GM12878 (cell line): ENCODE measurements around the gene UAP1L1. TPM values are rescaled to one million over a fixed set of nuclear protein-coding genes. Genes with fewer than 3 reads are reported as not detected.

Experiments used
- ATAC-seq: fragments of 200-7000 bp; cut with Tn5 transposase; 3 replicates; pipeline ENCODE4 v1.9.1; 2020; ENCODE audit warnings: mild to moderate bottlenecking, moderate library complexity
- BruUV-seq: library from RNA; stranded (reverse); fragments of 400-500 nt; replicated peaks from 2 replicates; lab custom pipeline; 2021; lab: Mats Ljungman, UMichigan
- CTCF ChIA-PET: fragments of 300-600 bp; sonication (Branson Sonifier 250); formaldehyde crosslinking; extraction: SDS; loops from one replicate; lab custom pipeline; 2021; ENCODE audit warnings: inconsistent platforms; lab: Yijun Ruan, JAX
- POLR2A ChIA-PET: fragments of 350-600 bp; formaldehyde crosslinking; extraction: SDS; loops from one replicate; lab custom pipeline; 2021; ENCODE audit warnings: inconsistent platforms; lab: Charles Lee
- RAD21 ChIA-PET: fragments of 300-600 bp; sonication (Branson Sonifier 250); formaldehyde crosslinking; loops from one replicate; lab custom pipeline; 2023; ENCODE audit warnings: antibody characterized with exemption; ENCODE audit not compliant: unreplicated experiment; lab: Charles Lee
- SMC1A ChIA-PET: fragments of 300-600 bp; sonication (Branson Sonifier 250); formaldehyde crosslinking; loops from one replicate; lab custom pipeline; 2023; ENCODE audit not compliant: unreplicated experiment, uncharacterized antibody; lab: Charles Lee
- DNase-seq: peaks from one replicate; pipeline ENCODE4 v3.0.0-alpha.2; 2011; ENCODE audit warnings: low read depth, low spot score
- FAIRE-seq: peaks from 3 replicates; lab custom pipeline; 2011; peaks lifted over from hg19 to GRCh38; lab: Jason Lieb, UNC
- H2AFZ ChIP-seq: 2 replicates; pipeline ENCODE4 v1.6.0; 2011; ENCODE audit warnings: low read depth, low read length, control low read depth; ENCODE audit not compliant: control insufficient read depth
- H3K27ac ChIP-seq: 2 replicates; pipeline ENCODE4 v1.5.1; 2011; ENCODE audit warnings: control low read depth; ENCODE audit not compliant: control insufficient read depth, insufficient read depth
- H3K27me3 ChIP-seq, 2 experiments: replicated peaks in 1 of 2; 2 replicates each; pipeline versions ENCODE4 v1.6.0 to v1.6.1; 2011; ENCODE audit warnings: low read length in 1 of 2; ENCODE audit not compliant: control insufficient read depth in 2 of 2, insufficient read depth in 2 of 2
- H3K36me3 ChIP-seq, 2 experiments: 2 replicates each; pipeline ENCODE4 v1.5.1; 2011; ENCODE audit warnings: low read length in 1 of 2; ENCODE audit not compliant: control insufficient read depth in 2 of 2, insufficient read depth in 2 of 2
- H3K4me1 ChIP-seq: 2 replicates; pipeline ENCODE4 v1.6.1; 2011; ENCODE audit warnings: mild to moderate bottlenecking, low read length, moderate library complexity, mixed read lengths; ENCODE audit not compliant: control insufficient read depth, insufficient read depth
- H3K4me2 ChIP-seq: 2 replicates; pipeline ENCODE4 v1.6.0; 2011; ENCODE audit warnings: control low read depth; ENCODE audit not compliant: control insufficient read depth, insufficient read depth
- H3K4me3 ChIP-seq: fragments of 200-600 bp; sonication (generic); 2 replicates; pipeline ENCODE4 v1.5.1; 2016
- H3K79me2 ChIP-seq: 2 replicates; pipeline ENCODE4 v1.6.0; 2011; ENCODE audit warnings: low read length; ENCODE audit not compliant: control insufficient read depth, insufficient read depth
- H3K9ac ChIP-seq: 2 replicates; pipeline ENCODE4 v1.8.0; 2011; ENCODE audit warnings: low read length, control low read depth, mixed read lengths; ENCODE audit not compliant: control insufficient read depth, insufficient read depth
- H3K9me3 ChIP-seq: replicated peaks from 3 replicates; pipeline ENCODE4 v1.5.1; 2011; ENCODE audit warnings: mild to moderate bottlenecking, low read length; ENCODE audit not compliant: control insufficient read depth, insufficient read depth
- H4K20me1 ChIP-seq: 2 replicates; pipeline ENCODE4 v1.6.0; 2011; ENCODE audit not compliant: control insufficient read depth, insufficient read depth
- CBX3 ChIP-seq: fragments of 200-600 bp; sonication (generic); IDR thresholded peaks from 2 replicates; pipeline ENCODE4 v1.6.1; 2016; ENCODE audit warnings: low read depth, borderline replicate concordance
- CHD4 ChIP-seq: fragments of 200-600 bp; sonication (generic); IDR thresholded peaks from 2 replicates; pipeline ENCODE4 v1.6.1; 2016; ENCODE audit warnings: mild to moderate bottlenecking
- E2F4 ChIP-seq: IDR thresholded peaks from 2 replicates; pipeline ENCODE4 v1.6.1; 2012; ENCODE audit warnings: low read depth, low read length, improper control_type of control experiment
- ETV6 ChIP-seq, 2 experiments: fragments of 450-650 bp in 1 of 2; IDR thresholded peaks in 1 of 2; conservative IDR thresholded peaks in 1 of 2; 2 replicates each; pipeline ENCODE4 v1.6.1; 2014; ENCODE audit warnings: antibody characterized with exemption in 1 of 2, borderline replicate concordance in 1 of 2, low read depth in 1 of 2, mild to moderate bottlenecking in 1 of 2, moderate library complexity in 1 of 2
- LARP7 ChIP-seq: fragments of 450-650 bp; IDR thresholded peaks from 2 replicates; pipeline ENCODE4 v1.6.1; 2017; ENCODE audit warnings: mild to moderate bottlenecking
- MTA2 ChIP-seq: fragments of 450-650 bp; IDR thresholded peaks from 2 replicates; pipeline ENCODE4 v1.6.1; 2016; ENCODE audit warnings: low read depth, mild to moderate bottlenecking, moderate library complexity
- MTA3 ChIP-seq: IDR thresholded peaks from 2 replicates; pipeline ENCODE4 v1.6.1; 2012; ENCODE audit warnings: low read length, inconsistent platforms, borderline replicate concordance
- PML ChIP-seq: IDR thresholded peaks from 2 replicates; pipeline ENCODE4 v1.6.1; 2012; ENCODE audit warnings: low read length, inconsistent platforms
- POU2F2 ChIP-seq: IDR thresholded peaks from 3 replicates; pipeline ENCODE4 v1.6.1; 2011; ENCODE audit warnings: low read depth, mild to moderate bottlenecking, low read length, borderline replicate concordance
- RBBP5 ChIP-seq: fragments of 200-600 bp; sonication (generic); conservative IDR thresholded peaks from 2 replicates; pipeline ENCODE4 v1.6.1; 2016
- SMARCA5 ChIP-seq: fragments of 450-650 bp; IDR thresholded peaks from 2 replicates; pipeline ENCODE4 v1.6.1; 2017; ENCODE audit warnings: mild to moderate bottlenecking
- TARDBP ChIP-seq: IDR thresholded peaks from 2 replicates; pipeline ENCODE4 v1.6.1; 2016; ENCODE audit warnings: borderline replicate concordance
- ZNF687 ChIP-seq: fragments of 450-650 bp; IDR thresholded peaks from 2 replicates; pipeline ENCODE4 v1.6.1; 2017; ENCODE audit warnings: mild to moderate bottlenecking, moderate library complexity
- WGBS: methylation state at CpG from one replicate; pipeline ENCODE4 v1.1.6; 2016; ENCODE audit warnings: low lambda C conversion rate; ENCODE audit not compliant: insufficient replicate concordance, insufficient coverage; ENCODE audit errors: missing lambda C conversion rate; 5-methylcytosine and 5-hydroxymethylcytosine counted together
- in situ Hi-C: fragments of 300-500 bp; cut with MboI; formaldehyde crosslinking; loops from 9 replicates; pipeline ENCODE4 v1.14.3; 2018; ENCODE audit warnings: mixed read lengths
- intact Hi-C: fragments of 100-400 bp; cut with micrococcal nuclease; formaldehyde crosslinking; loops from one replicate; pipeline ENCODE4 v1.14.2; 2022; ENCODE audit not compliant: unreplicated experiment
- polyA plus RNA-seq, 11 experiments: library from polyadenylated mRNA; depleted of rRNA in 4 of 11; unstranded in 6 of 11; stranded (reverse) in 5 of 11; fragments of >200 nt; fragmentation: Nextera tagmentation in 4 of 11; fragmentation: Illumina TruSeq in 1 of 11; extraction: Ambion mirVana in 4 of 11; extraction: Trizol in 1 of 11; gene quantifications; 1 replicate in 1 of 11; 2 replicates in 10 of 11; pipeline versions ENCODE4 v1.2.1 to v1.2.3, GENCODE V29; 2011 to 2016; ENCODE audit warnings: inconsistent platforms in 2 of 11, missing spikeins in 2 of 11, low read depth in 1 of 11
- total RNA-seq, 4 experiments: library from RNA; depleted of rRNA in 3 of 4; stranded (reverse); fragments of >200 nt in 3 of 4; fragmentation: Illumina TruSeq in 1 of 4; extraction: Trizol in 1 of 4; gene quantifications; 2 replicates each; pipeline versions ENCODE4 v1.2.1 to v1.2.3, GENCODE V29; 2013 to 2021

UAP1L1 gene
- total and polyA plus RNA-seq, 10 of the 15 experiments (the other 5 are each of a cell fraction or from before 2014, with no cell fraction given), result 0.29 to 15.7 (median 5.8) TPM

- FAIRE-seq (no peak), ATAC-seq (no peak), DNase-seq (no peak)
- H3K79me2 ChIP-seq, result peaks cover 7% of the 10 kb centered on the region
- SMC1A ChIA-PET, result interaction anchor here (1.5 kb wide), 1 partner anchor 19 kb away, joined by 5 read pairs; no protein-coding TSS in a partner anchor
- CTCF ChIA-PET, result interaction anchor here (0.6 to 7.9 kb wide), 8 partner anchors 17 to 279 kb away, joined by 3 to 81 read pairs (median 6); partner anchors contain the start of genes MAN1B1 and NPDC1
- RAD21 ChIA-PET, result interaction anchor here (3.1 kb wide), 1 partner anchor 19 kb away, joined by 18 read pairs; the partner anchor contains the start of gene NPDC1
- H3K9me3 ChIP-seq, result no peaks in the 10 kb centered on the region
- H3K9ac ChIP-seq, result no peak overlapping the region
- POLR2A ChIA-PET, result interaction anchor here (2.5 kb wide), 1 partner anchor 85 kb away, joined by 13 read pairs; no protein-coding TSS in a partner anchor
- H4K20me1 ChIP-seq, result no peaks in the 10 kb centered on the region
- H3K36me3 ChIP-seq, result no peaks in the 10 kb centered on the region; a peak in 2 of 4 replicates
- intact Hi-C loops, result loop anchor here (5.0 kb wide), 1 partner anchor 52 kb away; no protein-coding TSS in a partner anchor
- in situ Hi-C loops, result no loop called here
- H2AFZ ChIP-seq, result no peak overlapping the region
- no TSS peak for BruUV-seq
- no peak overlapping the region for H3K27ac ChIP-seq
- H3K4me3 ChIP-seq, result no peak overlapping the region
- WGBS, result 84% methylated on average over 15 of the region's 23 CpGs
- no peaks in the 10 kb centered on the region for H3K27me3 ChIP-seq
- H3K4me1 ChIP-seq, result peaks cover 18% of the 10 kb centered on the region
- TF ChIP-seq E2F4, result no peak
- TF ChIP-seq MTA3, result no peak
- no peak for TF ChIP-seq ZNF687
- TF ChIP-seq SMARCA5, result no peak
- TF ChIP-seq CHD4, result no peak
- no peak for TF ChIP-seq CBX3
- TF ChIP-seq TARDBP, result no peak
- TF ChIP-seq POU2F2, result no peak
- no peak for TF ChIP-seq PML
- no peak for TF ChIP-seq RBBP5
- TF ChIP-seq LARP7, result no peak
- TF ChIP-seq MTA2, result no peak
- TF ChIP-seq ETV6 (conservative IDR thresholded peaks at IDR 0.05 in 1 of 2, IDR thresholded peaks at IDR 0.05 in 1 of 2; ENCODE audit: borderline replicate concordance in 1 of 2, low read depth in 1 of 2), result no peak
- H3K4me2 ChIP-seq, result no peak overlapping the region
Measured at GRCh38 chr9:137065336-137065967, 11.9 kb upstream of the UAP1L1 start.
